ENCODE measurements around the gene SLC2A8. TPM values are rescaled to one million over a fixed set of nuclear protein-coding genes. Genes with fewer than 3 reads are reported as not detected.
A peak's percentile ranks its signal among the peaks of the same experiment; 100 is the strongest.

The SLC2A8 gene
- total and polyA plus RNA-seq, 12 donors: 17.1 to 121 (median 62.0) TPM

DNA sequence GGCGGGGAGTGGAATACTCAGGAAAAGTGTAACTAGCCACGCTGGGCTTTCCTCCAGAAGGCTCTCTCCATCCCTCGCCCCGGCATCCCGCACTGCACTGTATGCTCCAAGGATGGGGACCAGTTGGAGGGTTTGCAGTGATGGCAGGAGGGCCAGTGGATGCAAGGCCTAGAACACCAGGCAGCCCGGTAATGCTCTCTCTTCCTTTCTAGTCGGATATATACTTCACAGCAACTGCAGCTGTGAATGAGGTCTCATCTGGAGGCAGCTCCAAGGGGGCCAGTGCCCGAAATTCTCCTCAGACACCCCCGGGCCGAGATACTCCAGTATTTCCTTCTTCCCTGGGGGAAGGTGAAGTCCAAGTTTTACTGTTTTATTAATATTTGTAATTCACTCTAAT lies 10.0 kb upstream of the SLC2A8 start:
- TF ChIP-seq, protein P1, sequence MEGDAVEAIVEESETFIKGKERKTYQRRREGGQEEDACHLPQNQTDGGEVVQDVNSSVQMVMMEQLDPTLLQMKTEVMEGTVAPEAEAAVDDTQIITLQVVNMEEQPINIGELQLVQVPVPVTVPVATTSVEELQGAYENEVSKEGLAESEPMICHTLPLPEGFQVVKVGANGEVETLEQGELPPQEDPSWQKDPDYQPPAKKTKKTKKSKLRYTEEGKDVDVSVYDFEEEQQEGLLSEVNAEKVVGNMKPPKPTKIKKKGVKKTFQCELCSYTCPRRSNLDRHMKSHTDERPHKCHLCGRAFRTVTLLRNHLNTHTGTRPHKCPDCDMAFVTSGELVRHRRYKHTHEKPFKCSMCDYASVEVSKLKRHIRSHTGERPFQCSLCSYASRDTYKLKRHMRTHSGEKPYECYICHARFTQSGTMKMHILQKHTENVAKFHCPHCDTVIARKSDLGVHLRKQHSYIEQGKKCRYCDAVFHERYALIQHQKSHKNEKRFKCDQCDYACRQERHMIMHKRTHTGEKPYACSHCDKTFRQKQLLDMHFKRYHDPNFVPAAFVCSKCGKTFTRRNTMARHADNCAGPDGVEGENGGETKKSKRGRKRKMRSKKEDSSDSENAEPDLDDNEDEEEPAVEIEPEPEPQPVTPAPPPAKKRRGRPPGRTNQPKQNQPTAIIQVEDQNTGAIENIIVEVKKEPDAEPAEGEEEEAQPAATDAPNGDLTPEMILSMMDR (IDR thresholded peaks at IDR 0.05): no peak
- TF ChIP-seq POLR2A (IDR thresholded peaks at IDR 0.05): no peak
- H3K27me3 ChIP-seq: no peaks in the 10 kb centered on the region
- peaks cover 0 to 4% of the 10 kb centered on the region in 2 donors for H3K36me3 ChIP-seq (replicated peaks in 1 of 2)
- no peak overlapping the region for H3K27ac ChIP-seq
- intact Hi-C loops (cut with DNase I): no loop called here
- no peaks in the 10 kb centered on the region for H3K9me3 ChIP-seq (replicated peaks in 1 of 3)
- WGBS, 4 donors: 92 to 100% (median 95%) methylated on average over 10 of the region's 10 CpGs
- DNase-seq: peak in 3 of 7 donors; percentile 13 to 46 (median 20)
- H3K4me1 ChIP-seq (replicated peaks in 1 of 2): peaks cover 12 to 23% of the 10 kb centered on the region in 2 donors
- H3K4me3 ChIP-seq: no peak overlapping the region

DNA sequence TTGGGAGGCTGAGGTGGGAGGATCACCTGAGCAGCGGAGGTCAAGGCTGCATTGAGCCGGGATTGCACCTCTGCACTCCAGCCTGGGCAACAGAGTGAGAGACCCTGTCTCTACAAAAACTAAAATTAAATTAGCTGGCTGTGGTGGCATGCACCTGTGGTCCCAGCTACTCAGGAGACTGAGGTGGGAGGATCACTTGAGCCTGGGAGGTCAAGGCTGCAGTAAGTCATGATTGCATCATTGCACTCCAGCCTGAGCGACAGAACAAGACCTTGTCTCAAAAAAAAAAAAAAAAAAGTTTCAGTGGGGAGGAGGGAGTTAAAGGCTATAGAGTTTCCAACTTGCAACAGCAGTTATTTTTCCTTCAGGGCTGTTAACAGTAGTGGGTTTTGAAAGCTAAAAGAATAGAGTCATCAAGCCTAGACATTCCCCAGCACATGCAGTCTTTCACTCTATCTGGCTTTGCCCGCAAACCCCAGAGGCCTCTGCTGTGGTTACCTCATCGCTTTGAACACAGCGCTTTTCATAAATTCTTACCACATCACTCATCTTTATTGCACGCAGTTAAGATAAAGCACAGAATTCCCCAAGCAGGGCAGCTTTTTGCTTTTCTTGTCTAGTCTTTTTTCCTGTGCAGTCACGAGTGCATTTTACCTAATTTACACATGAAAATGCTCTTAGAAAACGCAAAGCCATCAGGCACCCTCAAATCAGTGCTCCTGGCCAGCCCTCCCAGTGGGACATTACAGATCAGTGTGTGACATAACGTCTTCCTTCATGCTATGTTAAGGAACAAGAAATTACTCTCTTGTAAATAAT lies 8.7 kb upstream of the SLC2A8 start:
- H3K27ac ChIP-seq: peak overlapping the region; percentile 64 to 86 (median 79)
- H3K4me3 ChIP-seq: no peak overlapping the region
- H3K27me3 ChIP-seq: no peaks in the 10 kb centered on the region
- TF ChIP-seq, protein P1 (IDR thresholded peaks at IDR 0.05): no peak
- peak in 1 of 2 donors; percentile 52 for TF ChIP-seq POLR2A (IDR thresholded peaks at IDR 0.05)
- intact Hi-C loops (cut with DNase I): no loop called here
- peaks cover 12 to 23% of the 10 kb centered on the region in 2 donors for H3K4me1 ChIP-seq (replicated peaks in 1 of 2)
- H3K36me3 ChIP-seq (replicated peaks in 1 of 2): peaks cover 0 to 4% of the 10 kb centered on the region in 2 donors
- H3K9me3 ChIP-seq (replicated peaks in 1 of 3): no peaks in the 10 kb centered on the region
- DNase-seq: peak in 6 of 7 donors; percentile 77 to 88 (median 83)
- WGBS, 4 donors: 32 to 34% (median 33%) methylated on average over 10 of the region's 10 CpGs

DNA sequence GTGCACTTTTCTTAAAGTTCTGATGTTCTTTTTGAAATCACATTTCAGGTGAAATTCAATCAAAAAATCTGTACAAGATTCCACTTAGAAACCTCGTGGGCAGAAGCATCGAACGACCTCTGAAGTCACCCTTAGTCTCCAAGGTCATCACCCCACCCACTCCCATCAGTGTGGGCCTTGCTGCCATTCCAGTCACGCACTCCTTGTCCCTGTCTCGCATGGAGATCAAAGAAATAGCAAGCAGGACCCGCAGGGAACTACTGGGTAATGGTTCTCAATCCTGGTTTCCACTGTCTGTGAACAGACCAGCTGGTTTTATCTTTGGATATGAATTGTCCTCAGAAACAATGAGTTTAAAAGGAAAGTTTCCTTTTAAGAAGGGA lies 8.1 kb upstream of the SLC2A8 start:
- TF ChIP-seq, protein P1 (IDR thresholded peaks at IDR 0.05): no peak
- no peak for TF ChIP-seq POLR2A (IDR thresholded peaks at IDR 0.05)
- WGBS, 4 donors: 22 to 46% (median 42%) methylated on average over 6 of the region's 6 CpGs
- H3K9me3 ChIP-seq (replicated peaks in 1 of 3): no peaks in the 10 kb centered on the region
- peak in 4 of 7 donors; percentile 39 to 56 (median 50) for DNase-seq
- peaks cover 12 to 23% of the 10 kb centered on the region in 2 donors for H3K4me1 ChIP-seq (replicated peaks in 1 of 2)
- no peak overlapping the region for H3K4me3 ChIP-seq
- intact Hi-C loops (cut with DNase I): no loop called here
- H3K36me3 ChIP-seq (replicated peaks in 1 of 2): peaks cover 0 to 4% of the 10 kb centered on the region in 2 donors
- H3K27ac ChIP-seq: peak overlapping the region; percentile 15 to 86 (median 79)
- H3K27me3 ChIP-seq: no peaks in the 10 kb centered on the region

DNA sequence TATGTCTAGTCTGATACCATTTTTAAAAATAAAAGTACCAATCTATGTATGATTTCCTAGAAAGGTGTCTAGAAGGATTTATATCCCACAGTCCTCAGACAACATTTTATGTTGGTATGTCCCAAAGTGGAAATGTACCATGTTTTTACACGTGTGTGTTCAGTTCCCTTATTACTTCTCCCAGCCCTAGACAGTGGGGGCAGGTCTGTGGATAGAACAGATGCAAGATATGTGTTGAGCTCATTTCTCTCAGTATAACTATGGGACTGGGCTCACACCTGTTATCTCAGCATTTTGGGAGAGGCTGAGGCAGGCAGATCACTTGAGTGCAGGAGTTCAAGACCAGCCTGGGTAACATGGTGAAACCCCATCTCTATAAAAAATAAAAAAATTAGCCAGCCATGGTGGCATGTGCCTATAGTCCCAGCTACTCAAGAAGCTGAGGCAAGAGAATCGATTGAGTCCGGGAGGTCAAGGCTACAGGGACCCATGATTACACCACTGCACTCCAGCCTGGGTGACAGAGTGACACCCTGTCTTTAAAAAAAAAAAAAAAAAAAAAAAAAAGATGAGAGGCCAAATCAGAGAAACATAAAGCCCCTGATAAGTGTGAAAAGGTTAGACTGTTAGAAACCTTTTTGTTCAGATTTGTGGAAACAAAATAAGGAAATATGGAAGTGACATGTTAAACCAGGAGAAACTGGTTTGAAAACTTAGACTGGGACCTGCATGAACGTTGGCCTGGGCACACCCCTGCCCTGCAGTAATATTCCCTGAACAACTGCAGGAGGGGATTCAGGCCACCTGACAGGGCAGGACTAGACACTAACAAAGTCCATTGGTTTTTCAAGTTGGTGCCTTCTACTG lies 7.4 kb upstream of the SLC2A8 start:
- Histone ChIP-seq H3K27me3 (no peaks in the 10 kb centered on the region), H3K9me3 (replicated peaks in 1 of 3) (no peaks in the 10 kb centered on the region), H3K36me3 (replicated peaks in 1 of 2) (peaks cover 0 to 4% of the 10 kb centered on the region in 2 donors), H3K27ac (peak overlapping the region; percentile 15 to 86 (median 79)), H3K4me1 (replicated peaks in 1 of 2) (peaks cover 12 to 23% of the 10 kb centered on the region in 2 donors), H3K4me3 (no peak overlapping the region)
- TF ChIP-seq POLR2A (IDR thresholded peaks at IDR 0.05): no peak
- TF ChIP-seq, protein P1 (IDR thresholded peaks at IDR 0.05): no peak
- DNase-seq: peak in 2 of 7 donors; percentile 5 to 16
- intact Hi-C loops (cut with DNase I): no loop called here
- 54 to 69% (median 62%) methylated on average over 4 of the region's 4 CpGs for WGBS, 4 donors

Measured in adrenal gland (tissue), 12 donors.